HL-60 (cell line): ENCODE measurements around the gene MTMR12.
A peak's percentile ranks its signal among the peaks of the same experiment; 100 is the strongest.

Source experiments
- GABPA ChIP-seq: IDR thresholded peaks from 2 replicates; pipeline ENCODE4 v1.6.1; 2012; ENCODE audit warnings: low read depth
- POLR2AphosphoS5 ChIP-seq: IDR thresholded peaks from 2 replicates; pipeline ENCODE4 v1.6.1; 2012; ENCODE audit warnings: low read depth
- SPI1 ChIP-seq: IDR thresholded peaks from 2 replicates; pipeline ENCODE4 v1.6.1; 2012; ENCODE audit warnings: low read depth, mild to moderate bottlenecking, borderline replicate concordance
- TF ChIP-seq, protein P1 (sequence below): IDR thresholded peaks from one replicate; pipeline ENCODE4 v1.5.1; 2011; ENCODE audit warnings: low read length, control low read depth, inconsistent platforms; ENCODE audit not compliant: insufficient read depth
- TF ChIP-seq, protein P2 (sequence below): IDR thresholded peaks from 2 replicates; pipeline ENCODE4 v1.6.1; 2012; ENCODE audit warnings: low read depth; ENCODE audit not compliant: insufficient replicate concordance

DNA sequence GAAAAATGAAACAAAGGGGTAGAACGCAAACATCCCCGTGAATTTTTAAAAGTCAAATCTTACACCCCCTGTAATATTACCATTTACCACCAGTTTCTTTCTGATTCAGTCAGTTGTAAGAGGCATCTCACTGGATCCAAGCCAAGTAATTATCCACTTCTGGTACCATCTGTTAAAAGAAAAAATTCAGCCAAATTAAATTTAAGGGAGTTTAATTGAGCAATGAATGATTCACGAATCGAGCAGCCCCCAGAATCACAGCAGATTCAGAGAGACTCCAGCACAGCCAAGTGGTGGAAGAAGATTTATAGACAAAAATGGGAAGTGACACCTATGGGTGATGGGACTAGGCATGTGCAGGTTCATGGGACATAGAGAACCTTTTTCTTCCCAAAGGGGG, 29.9 kb upstream of the MTMR12 start:
- TF ChIP-seq, protein P1, sequence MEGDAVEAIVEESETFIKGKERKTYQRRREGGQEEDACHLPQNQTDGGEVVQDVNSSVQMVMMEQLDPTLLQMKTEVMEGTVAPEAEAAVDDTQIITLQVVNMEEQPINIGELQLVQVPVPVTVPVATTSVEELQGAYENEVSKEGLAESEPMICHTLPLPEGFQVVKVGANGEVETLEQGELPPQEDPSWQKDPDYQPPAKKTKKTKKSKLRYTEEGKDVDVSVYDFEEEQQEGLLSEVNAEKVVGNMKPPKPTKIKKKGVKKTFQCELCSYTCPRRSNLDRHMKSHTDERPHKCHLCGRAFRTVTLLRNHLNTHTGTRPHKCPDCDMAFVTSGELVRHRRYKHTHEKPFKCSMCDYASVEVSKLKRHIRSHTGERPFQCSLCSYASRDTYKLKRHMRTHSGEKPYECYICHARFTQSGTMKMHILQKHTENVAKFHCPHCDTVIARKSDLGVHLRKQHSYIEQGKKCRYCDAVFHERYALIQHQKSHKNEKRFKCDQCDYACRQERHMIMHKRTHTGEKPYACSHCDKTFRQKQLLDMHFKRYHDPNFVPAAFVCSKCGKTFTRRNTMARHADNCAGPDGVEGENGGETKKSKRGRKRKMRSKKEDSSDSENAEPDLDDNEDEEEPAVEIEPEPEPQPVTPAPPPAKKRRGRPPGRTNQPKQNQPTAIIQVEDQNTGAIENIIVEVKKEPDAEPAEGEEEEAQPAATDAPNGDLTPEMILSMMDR = no peak
- no peak for TF ChIP-seq GABPA
- TF ChIP-seq SPI1 = peak; percentile 33; the same call in 1 of the 2 replicates
- TF ChIP-seq, protein P2, sequence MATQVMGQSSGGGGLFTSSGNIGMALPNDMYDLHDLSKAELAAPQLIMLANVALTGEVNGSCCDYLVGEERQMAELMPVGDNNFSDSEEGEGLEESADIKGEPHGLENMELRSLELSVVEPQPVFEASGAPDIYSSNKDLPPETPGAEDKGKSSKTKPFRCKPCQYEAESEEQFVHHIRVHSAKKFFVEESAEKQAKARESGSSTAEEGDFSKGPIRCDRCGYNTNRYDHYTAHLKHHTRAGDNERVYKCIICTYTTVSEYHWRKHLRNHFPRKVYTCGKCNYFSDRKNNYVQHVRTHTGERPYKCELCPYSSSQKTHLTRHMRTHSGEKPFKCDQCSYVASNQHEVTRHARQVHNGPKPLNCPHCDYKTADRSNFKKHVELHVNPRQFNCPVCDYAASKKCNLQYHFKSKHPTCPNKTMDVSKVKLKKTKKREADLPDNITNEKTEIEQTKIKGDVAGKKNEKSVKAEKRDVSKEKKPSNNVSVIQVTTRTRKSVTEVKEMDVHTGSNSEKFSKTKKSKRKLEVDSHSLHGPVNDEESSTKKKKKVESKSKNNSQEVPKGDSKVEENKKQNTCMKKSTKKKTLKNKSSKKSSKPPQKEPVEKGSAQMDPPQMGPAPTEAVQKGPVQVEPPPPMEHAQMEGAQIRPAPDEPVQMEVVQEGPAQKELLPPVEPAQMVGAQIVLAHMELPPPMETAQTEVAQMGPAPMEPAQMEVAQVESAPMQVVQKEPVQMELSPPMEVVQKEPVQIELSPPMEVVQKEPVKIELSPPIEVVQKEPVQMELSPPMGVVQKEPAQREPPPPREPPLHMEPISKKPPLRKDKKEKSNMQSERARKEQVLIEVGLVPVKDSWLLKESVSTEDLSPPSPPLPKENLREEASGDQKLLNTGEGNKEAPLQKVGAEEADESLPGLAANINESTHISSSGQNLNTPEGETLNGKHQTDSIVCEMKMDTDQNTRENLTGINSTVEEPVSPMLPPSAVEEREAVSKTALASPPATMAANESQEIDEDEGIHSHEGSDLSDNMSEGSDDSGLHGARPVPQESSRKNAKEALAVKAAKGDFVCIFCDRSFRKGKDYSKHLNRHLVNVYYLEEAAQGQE = no peak
- TF ChIP-seq POLR2AphosphoS5 = no peak
